Kidney epithelial cell (primary cell): ENCODE measurements around the gene CCNG2. TPM values are rescaled to one million over a fixed set of nuclear protein-coding genes. Genes with fewer than 3 reads are reported as not detected.

Experiments used
- DNase-seq: peaks from one replicate; pipeline ENCODE4 v3.0.0-alpha.2; 2010; ENCODE audit warnings: low read depth
- H3K27me3 ChIP-seq: 2 replicates; pipeline ENCODE4 v1.6.0; 2011; ENCODE audit warnings: low read length; ENCODE audit not compliant: control insufficient read depth, insufficient read depth
- H3K36me3 ChIP-seq: 2 replicates; pipeline ENCODE4 v1.5.1; 2011; ENCODE audit warnings: low read length; ENCODE audit not compliant: control insufficient read depth, insufficient read depth
- H3K4me3 ChIP-seq: 2 replicates; pipeline ENCODE4 v1.5.1; 2011; ENCODE audit warnings: low read depth, mild to moderate bottlenecking, control low read depth, low read length
- CTCF ChIP-seq: IDR thresholded peaks from 2 replicates; pipeline ENCODE4 v1.5.1; 2011; ENCODE audit warnings: mild to moderate bottlenecking, moderate library complexity, low read length, control low read depth, inconsistent platforms; ENCODE audit not compliant: insufficient read depth, poor library complexity, severe bottlenecking
- total RNA-seq: library from RNA; depleted of rRNA; stranded (reverse); fragments of >200 nt; gene quantifications from 2 replicates; pipeline ENCODE4 v1.2.3, GENCODE V29; 2015

Gene CCNG2
- total RNA-seq, 1 donor from 2014 or later: 27.1 TPM

GRCh38 chr4:77149789-77150188 is 7.2 kb upstream of the CCNG2 start:
- H3K4me3 ChIP-seq: no peak overlapping the region
- no peak for TF ChIP-seq CTCF
- H3K27me3 ChIP-seq: no peaks in the 10 kb centered on the region
- H3K36me3 ChIP-seq: no peaks in the 10 kb centered on the region
- no peak for DNase-seq

DNA sequence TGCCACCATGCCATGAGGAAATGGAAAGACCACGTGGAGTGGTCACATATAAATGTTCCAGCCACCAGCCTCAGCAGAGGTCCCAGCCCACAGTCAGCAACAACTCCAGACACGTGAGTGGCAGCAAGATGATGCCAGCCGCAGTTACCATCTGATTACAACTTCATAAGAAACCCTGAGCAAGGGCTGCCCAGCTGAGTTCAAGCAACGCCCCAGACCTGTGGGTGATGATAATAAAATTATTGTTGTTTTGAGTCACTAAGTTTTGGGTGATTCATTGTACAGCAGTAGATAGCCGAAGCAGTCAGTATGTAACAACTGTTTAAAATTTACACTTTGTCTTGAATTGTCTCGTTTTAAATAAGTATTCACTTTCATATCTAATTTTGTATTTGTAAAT is 5.8 kb upstream of the CCNG2 start:
- Histone ChIP-seq H3K4me3 (no peak overlapping the region), H3K36me3 (no peaks in the 10 kb centered on the region), H3K27me3 (no peaks in the 10 kb centered on the region)
- TF ChIP-seq CTCF: no peak
- DNase-seq: no peak

DNA sequence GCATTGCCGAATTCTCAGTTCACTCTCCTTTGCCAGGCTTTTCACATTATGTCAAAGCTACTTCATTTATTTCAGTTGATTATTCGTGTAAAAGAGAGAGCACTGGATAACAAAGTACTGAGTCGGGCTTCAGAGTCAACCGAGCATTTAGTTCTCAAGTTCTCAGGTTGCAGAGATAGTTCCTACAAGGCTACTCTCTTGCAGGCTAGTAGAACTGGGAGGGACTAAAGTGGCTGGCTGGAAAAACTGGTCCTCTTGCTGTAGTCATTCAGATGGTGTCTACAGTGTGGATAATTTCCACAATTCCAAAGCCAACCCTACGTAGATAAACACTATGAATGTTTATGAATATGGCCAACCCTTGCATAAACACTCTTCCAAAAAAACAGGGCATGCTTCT is 4.6 kb upstream of the CCNG2 start:
- H3K4me3 ChIP-seq: no peak overlapping the region
- no peak for DNase-seq
- no peaks in the 10 kb centered on the region for H3K27me3 ChIP-seq
- TF ChIP-seq CTCF: no peak
- H3K36me3 ChIP-seq: no peaks in the 10 kb centered on the region

DNA sequence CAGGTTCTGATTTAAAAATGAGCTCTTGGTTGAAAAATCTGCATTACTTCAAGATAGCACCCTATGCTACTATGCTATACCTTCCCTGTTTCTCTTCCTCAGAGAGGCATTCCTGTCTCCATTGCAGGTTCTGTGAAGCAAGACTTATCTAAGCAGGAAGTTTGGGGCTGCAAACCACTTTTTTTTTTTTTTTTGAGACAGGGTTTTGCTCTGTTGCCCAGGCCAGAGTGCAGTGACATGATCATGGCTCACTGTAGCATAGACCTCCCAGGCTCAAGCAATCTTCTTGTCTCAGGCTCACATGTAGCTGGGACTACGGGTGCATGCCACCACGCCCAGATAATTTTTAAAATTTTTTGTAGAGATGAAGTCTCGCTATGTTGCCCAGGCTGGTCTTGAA is 4.0 kb upstream of the CCNG2 start:
- H3K27me3 ChIP-seq: no peaks in the 10 kb centered on the region

GRCh38 chr4:77154065-77154464 is 2.9 kb upstream of the CCNG2 start:
- TF ChIP-seq CTCF: no peak
- Histone ChIP-seq H3K27me3 (no peaks in the 10 kb centered on the region), H3K4me3 (no peak overlapping the region), H3K36me3 (no peaks in the 10 kb centered on the region)
- DNase-seq: no peak

More for the DNA sequence above, 4.0 kb upstream of the CCNG2 start:
- DNase-seq: no peak
- no peak for TF ChIP-seq CTCF
- Histone ChIP-seq H3K4me3 (no peak overlapping the region), H3K36me3 (no peaks in the 10 kb centered on the region)

- Histone ChIP-seq H3K27me3 (no peaks in the 10 kb centered on the region), H3K36me3 (no peaks in the 10 kb centered on the region), H3K4me3 (no peak overlapping the region)
- no peak for TF ChIP-seq CTCF
- no peak for DNase-seq
Observed at GRCh38 chr4:77154761-77155499, 2.1 kb upstream of the CCNG2 start.
